H1 (cell line): Measurements from ENCODE around the gene UFD1. TPM values are rescaled to one million over a fixed set of nuclear protein-coding genes. Genes with fewer than 3 reads are reported as not detected.

Experiments
- CTCF ChIA-PET: fragments of 300-600 bp; sonication (Branson Sonifier 250); formaldehyde crosslinking; loops from one replicate; lab custom pipeline; 2021; ENCODE audit not compliant: partially characterized antibody; lab: Charles Lee
- POLR2A ChIA-PET: fragments of 300-600 bp; sonication (Branson Sonifier 250); formaldehyde crosslinking; loops from one replicate; lab custom pipeline; 2021; ENCODE audit warnings: inconsistent platforms; ENCODE audit not compliant: partially characterized antibody; lab: Charles Lee
- DNase-seq, 2 experiments: peaks; one replicate each; pipeline versions ENCODE4 v3.0.0 to v3.0.0-alpha.2; 2010 to 2022; ENCODE audit warnings: low spot score in 2 of 2, low read depth in 1 of 2, mixed read lengths in 1 of 2
- FAIRE-seq: peaks from 2 replicates; lab custom pipeline; 2011; peaks lifted over from hg19 to GRCh38; lab: Jason Lieb, UNC
- H2AFZ ChIP-seq: 2 replicates; pipeline ENCODE4 v1.8.1; 2012; ENCODE audit warnings: low read length, inconsistent platforms
- H2AK5ac ChIP-seq: 2 replicates; pipeline ENCODE4 v1.6.1; 2013; ENCODE audit warnings: low read depth, low read length
- H2BK120ac ChIP-seq: replicated peaks from 2 replicates; pipeline ENCODE3; 2013; ENCODE audit warnings: low read depth, low read length, inconsistent platforms
- H2BK12ac ChIP-seq: 2 replicates; pipeline ENCODE4 v1.6.1; 2013; ENCODE audit warnings: low read depth, low read length
- H2BK15ac ChIP-seq: 2 replicates; pipeline ENCODE4 v1.6.1; 2013; ENCODE audit warnings: low read length
- H2BK20ac ChIP-seq: 2 replicates; pipeline ENCODE4 v1.6.1; 2013; ENCODE audit warnings: low read length
- H2BK5ac ChIP-seq: 2 replicates; pipeline ENCODE4 v1.6.1; 2013; ENCODE audit warnings: low read depth, low read length
- H3K14ac ChIP-seq: 2 replicates; pipeline ENCODE4 v1.6.1; 2013; ENCODE audit warnings: inconsistent platforms; ENCODE audit not compliant: insufficient read length
- H3K18ac ChIP-seq: 2 replicates; pipeline ENCODE4 v1.6.1; 2013; ENCODE audit warnings: low read length; ENCODE audit errors: extremely low read depth
- H3K23ac ChIP-seq: 2 replicates; pipeline ENCODE4 v1.6.1; 2013; ENCODE audit warnings: inconsistent platforms; ENCODE audit not compliant: insufficient read length
- H3K23me2 ChIP-seq: 2 replicates; pipeline ENCODE4 v1.6.1; 2013; ENCODE audit warnings: low read depth, low read length
- H3K27ac ChIP-seq: 2 replicates; pipeline ENCODE4 v1.6.1; 2011; ENCODE audit warnings: low read depth, low read length, inconsistent platforms
- H3K27me3 ChIP-seq, 4 experiments: replicated peaks in 1 of 4; 1 replicate in 1 of 4; 2 replicates in 3 of 4; pipeline versions ENCODE4 v1.6.1 to v1.8.1; 2011 to 2013; ENCODE audit warnings: low read length in 3 of 4, mild to moderate bottlenecking in 3 of 4, inconsistent platforms in 2 of 4, mixed read lengths in 2 of 4, moderate library complexity in 1 of 4; ENCODE audit not compliant: control insufficient read depth in 3 of 4, insufficient read depth in 3 of 4; ENCODE audit errors: extremely low read depth in 1 of 4
- H3K36me3 ChIP-seq, 4 experiments: 2 replicates each; pipeline versions ENCODE4 v1.6.1 to v1.8.1; 2011 to 2013; ENCODE audit warnings: mild to moderate bottlenecking in 4 of 4, low read length in 3 of 4, moderate library complexity in 2 of 4, control low read depth in 1 of 4, inconsistent platforms in 1 of 4; ENCODE audit not compliant: insufficient read depth in 4 of 4, control insufficient read depth in 2 of 4
- H3K4ac ChIP-seq: replicated peaks from 2 replicates; pipeline ENCODE3; 2013; ENCODE audit warnings: low read length, low read depth, mixed read lengths, inconsistent platforms; ENCODE audit not compliant: insufficient read length
- H3K4me1 ChIP-seq, 4 experiments: replicated peaks in 1 of 4; 1 replicate in 1 of 4; 2 replicates in 3 of 4; pipeline versions ENCODE4 v1.6.1 to v1.8.1; 2011 to 2013; ENCODE audit warnings: low read length in 3 of 4, inconsistent platforms in 2 of 4, mixed read lengths in 1 of 4; ENCODE audit not compliant: insufficient read depth in 4 of 4, control insufficient read depth in 3 of 4
- H3K4me2 ChIP-seq, 2 experiments: 2 replicates each; pipeline versions ENCODE4 v1.6.1 to v1.8.1; 2011 to 2013; ENCODE audit warnings: low read depth in 2 of 2, low read length in 2 of 2, control low read depth in 1 of 2, inconsistent platforms in 1 of 2, mild to moderate bottlenecking in 1 of 2; ENCODE audit not compliant: insufficient read depth in 1 of 2
- H3K4me3 ChIP-seq, 4 experiments: fragments of 200-600, 300-600 bp in 1 of 4; sonication (generic), shearing (Covaris generic), sonication (Bioruptor Twin) in 1 of 4; 2 replicates each; pipeline versions ENCODE4 v1.5.1 to v1.8.1; 2011 to 2016; ENCODE audit warnings: low read length in 4 of 4, low read depth in 3 of 4, control low read depth in 2 of 4, inconsistent platforms in 2 of 4, mild to moderate bottlenecking in 2 of 4, mixed read lengths in 1 of 4, moderate library complexity in 1 of 4; ENCODE audit not compliant: insufficient read depth in 2 of 4; ENCODE audit errors: extremely low read depth in 1 of 4
- H3K56ac ChIP-seq: replicated peaks from 2 replicates; pipeline ENCODE3; 2013; ENCODE audit warnings: low read depth, mild to moderate bottlenecking, mixed read lengths, low read length, inconsistent platforms; ENCODE audit not compliant: insufficient read length
- H3K79me1 ChIP-seq: 2 replicates; pipeline ENCODE4 v1.6.1; 2013; ENCODE audit warnings: low read depth, low read length, control low read depth
- H3K79me2 ChIP-seq, 2 experiments: 2 replicates each; pipeline versions ENCODE4 v1.6.1 to v1.8.1; 2012 to 2013; ENCODE audit warnings: low read length in 2 of 2, mild to moderate bottlenecking in 2 of 2, inconsistent platforms in 1 of 2; ENCODE audit not compliant: insufficient read depth in 2 of 2, control insufficient read depth in 1 of 2
- H3K9ac ChIP-seq, 4 experiments: replicated peaks in 1 of 4; 1 replicate in 1 of 4; 2 replicates in 3 of 4; pipeline versions ENCODE4 v1.6.1 to v1.8.1; 2011 to 2013; ENCODE audit warnings: low read depth in 3 of 4, low read length in 3 of 4, control low read depth in 2 of 4, mild to moderate bottlenecking in 2 of 4, moderate library complexity in 2 of 4, inconsistent platforms in 1 of 4; ENCODE audit errors: extremely low read depth in 1 of 4
- H3K9me3 ChIP-seq, 2 experiments: 2 replicates each; pipeline versions ENCODE4 v1.6.1 to v1.8.1; 2012 to 2013; ENCODE audit warnings: mild to moderate bottlenecking in 2 of 2, moderate library complexity in 2 of 2, control low read depth in 1 of 2, inconsistent platforms in 1 of 2, low read depth in 1 of 2, low read length in 1 of 2, mixed read lengths in 1 of 2; ENCODE audit not compliant: insufficient read depth in 2 of 2
- H4K20me1 ChIP-seq, 2 experiments: replicated peaks in 1 of 2; 2 replicates each; pipeline versions ENCODE3 to v1.8.1; 2011 to 2013; ENCODE audit warnings: inconsistent platforms in 2 of 2, low read length in 2 of 2, mild to moderate bottlenecking in 1 of 2; ENCODE audit not compliant: insufficient read depth in 2 of 2, control insufficient read depth in 1 of 2
- H4K5ac ChIP-seq: 2 replicates; pipeline ENCODE4 v1.6.1; 2013; ENCODE audit warnings: low read length, low read depth, mixed read lengths, inconsistent platforms; ENCODE audit not compliant: insufficient read length
- H4K8ac ChIP-seq: 2 replicates; pipeline ENCODE4 v1.8.0; 2013; ENCODE audit warnings: mild to moderate bottlenecking, moderate library complexity, low read length, inconsistent platforms; ENCODE audit not compliant: insufficient read depth; ENCODE audit errors: extremely low read depth
- H4K91ac ChIP-seq: replicated peaks from 2 replicates; pipeline ENCODE3; 2013; ENCODE audit warnings: low read length, mixed read lengths, inconsistent platforms; ENCODE audit not compliant: insufficient read length
- CTCF ChIP-seq, 3 experiments: IDR thresholded peaks; 1 replicate in 2 of 3; 2 replicates in 1 of 3; pipeline versions ENCODE4 v1.5.1 to v1.6.1; 2011; ENCODE audit warnings: low read length in 3 of 3, mild to moderate bottlenecking in 3 of 3, inconsistent platforms in 2 of 3, low read depth in 1 of 3, moderate library complexity in 1 of 3; ENCODE audit not compliant: insufficient read depth in 1 of 3; ENCODE audit errors: control extremely low read depth in 1 of 3
- TCF12 ChIP-seq: IDR thresholded peaks from 2 replicates; pipeline ENCODE4 v1.6.1; 2011; ENCODE audit warnings: low read depth, mild to moderate bottlenecking, low read length
- WGBS, 2 experiments: shearing (Covaris generic) in 1 of 2; methylation state at CpG; one replicate each; pipeline versions ENCODE4 v1.1.6 to v1.1.7; 2013 to 2015; ENCODE audit warnings: low lambda C conversion rate in 2 of 2, mixed read lengths in 2 of 2, inconsistent platforms in 1 of 2, low coverage in 1 of 2, missing lambda C conversion rate in 1 of 2; ENCODE audit not compliant: insufficient replicate concordance in 2 of 2, insufficient coverage in 1 of 2, insufficient read length in 1 of 2; ENCODE audit errors: extremely low coverage in 1 of 2, missing lambda C conversion rate in 1 of 2; 5-methylcytosine and 5-hydroxymethylcytosine counted together
- polyA plus RNA-seq, 7 experiments: library from polyadenylated mRNA; depleted of rRNA in 3 of 7; stranded (reverse) in 5 of 7; unstranded in 2 of 7; fragments of >200 nt in 5 of 7; fragments of 200-250 nt in 2 of 7; gene quantifications; 1 replicate in 5 of 7; 2 replicates in 1 of 7; 4 replicates in 1 of 7; pipeline versions ENCODE4 v1.2.1 to v1.2.3, GENCODE V29; 2011 to 2013; ENCODE audit warnings: missing spikeins in 2 of 7, mixed read lengths in 2 of 7
- total RNA-seq: library from RNA; stranded (reverse); fragmentation: NEBNext Ultra II Directional; extraction: Animal tissue kit (Norgen Biotek cat#: 25700); gene quantifications from 2 replicates; pipeline ENCODE4 v1.2.1, GENCODE V29; 2021

The UFD1 gene
- total and polyA plus RNA-seq, 2 of the 8 experiments (the other 6 are each of a cell fraction or from before 2014, with no cell fraction given), result 74.6 to 116 TPM

DNA sequence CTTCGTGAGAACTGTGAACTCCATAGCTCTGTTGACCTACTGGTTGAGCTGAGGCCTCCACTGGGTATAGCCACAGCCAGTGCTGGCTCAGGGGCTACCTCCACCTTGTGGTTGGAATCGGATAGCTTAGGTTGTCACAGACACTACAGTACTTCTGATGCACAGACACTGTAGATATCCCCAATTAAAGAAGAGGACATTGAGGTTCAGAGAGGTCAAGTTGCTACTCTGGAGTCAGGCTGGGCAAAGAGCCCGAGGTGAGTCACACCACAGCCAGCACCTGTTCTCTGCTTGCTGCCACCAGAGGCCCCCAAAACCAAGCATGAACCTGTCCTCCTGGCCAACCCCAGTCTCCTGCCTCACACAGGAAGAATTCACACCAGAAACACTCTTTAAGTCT, 5.4 kb downstream of the UFD1 start:
- no peak overlapping the region for H3K9ac ChIP-seq
- no peak overlapping the region for H2BK5ac ChIP-seq
- H4K8ac ChIP-seq, result no peak overlapping the region
- H4K91ac ChIP-seq, result no peak overlapping the region
- H2BK12ac ChIP-seq, result no peak overlapping the region
- no peaks in the 10 kb centered on the region for H3K9me3 ChIP-seq
- H3K18ac ChIP-seq, result no peak overlapping the region
- POLR2A ChIA-PET, result interaction anchor here (0.7 to 0.9 kb wide), 2 partner anchors 26 to 41 kb away, joined by 3 to 4 read pairs; partner anchors contain the start of genes C22orf39, HIRA and MRPL40
- peaks cover 3 to 36% of the 10 kb centered on the region in 2 experiments; a peak in 2 of 4 replicates for H3K79me2 ChIP-seq
- no peak overlapping the region for H2AK5ac ChIP-seq
- 87% methylated on average over 3 of the region's 3 CpGs; no CpG with 5 or more reads in 1 of the 2 experiments for WGBS, 2 experiments
- H3K4me1 ChIP-seq, result peaks cover 0 to 4% (median 1%) of the 10 kb centered on the region in 4 experiments; a peak in 2 of 7 replicates
- peaks cover 20 to 36% (median 26%) of the 10 kb centered on the region in 4 experiments; a peak in 7 of 8 replicates for H3K36me3 ChIP-seq
- H2BK20ac ChIP-seq, result no peak overlapping the region
- H3K23me2 ChIP-seq, result peaks cover 7% of the 10 kb centered on the region; the same call in 1 of the 2 replicates
- FAIRE-seq, result no peak
- no peak overlapping the region for H3K14ac ChIP-seq
- TF ChIP-seq TCF12, result no peak
- peak in 1 of 3 experiments; percentile 20; a peak in 1 of 4 replicates for TF ChIP-seq CTCF (IDR thresholded peaks at IDR 0.05; ENCODE audit: control extremely low read depth in 1 of 3, insufficient read depth in 1 of 3, low read depth in 1 of 3, low read length in 3 of 3)
- H4K5ac ChIP-seq, result no peak overlapping the region
- CTCF ChIA-PET, result interaction anchor here (0.5 to 3.4 kb wide), 15 partner anchors 9 to 294 kb away, joined by 3 to 34 read pairs (median 4); partner anchors contain the start of gene SLC25A1
- no peak overlapping the region for H3K4me2 ChIP-seq
- H3K79me1 ChIP-seq, result peaks cover 7% of the 10 kb centered on the region
- DNase-seq, result no peak
- no peak overlapping the region for H3K4me3 ChIP-seq
- H3K56ac ChIP-seq, result no peak overlapping the region
- H3K27ac ChIP-seq, result no peak overlapping the region
- peaks cover 4 to 32% of the 10 kb centered on the region in 2 experiments for H4K20me1 ChIP-seq
- H3K23ac ChIP-seq, result no peak overlapping the region
- no peak overlapping the region for H2BK15ac ChIP-seq
- H2BK120ac ChIP-seq, result no peak overlapping the region
- no peaks in the 10 kb centered on the region for H3K27me3 ChIP-seq
- H2AFZ ChIP-seq, result no peak overlapping the region
- no peak overlapping the region for H3K4ac ChIP-seq
